ENCODE measurements around the gene PLCL1.
"Not testable (repeated sequence)": the region's sequence is repeated elsewhere in the genome, so short reads cannot be mapped to it uniquely, and the experiment has no call there.

PLCL1 gene

GRCh38 chr2:198187841-198188240 is 383.4 kb downstream of the PLCL1 start:
- Histone ChIP-seq H3K4me2 (ENCODE audit: low read depth, low read length) (no peak overlapping the region), H3K79me2 (ENCODE audit: low read length) (no peaks in the 10 kb centered on the region), H3K27ac (ENCODE audit: low read length) (no peak overlapping the region), H4K20me1 (ENCODE audit: insufficient read depth, low read length) (no peaks in the 10 kb centered on the region), H3K9ac (ENCODE audit: low read length) (no peak overlapping the region), H2AFZ (ENCODE audit: low read length) (no peak overlapping the region), H3K36me3 (replicated peaks; ENCODE audit: insufficient read depth, low read length) (no peaks in the 10 kb centered on the region), H3K27me3 (replicated peaks; ENCODE audit: insufficient read depth, low read length) (no peaks in the 10 kb centered on the region), H3K4me3 (ENCODE audit: low read length) (no peak overlapping the region), H3K9me3 (replicated peaks; ENCODE audit: insufficient read depth, low read length) (no peaks in the 10 kb centered on the region), H3F3A (ENCODE audit: insufficient read depth, low read length) (no peaks in the 10 kb centered on the region), H3K9me2 (replicated peaks; ENCODE audit: insufficient read depth, low read length) (no peaks in the 10 kb centered on the region), H3K4me1 (ENCODE audit: low read length) (no peaks in the 10 kb centered on the region)
- TF ChIP-seq EZH2 (optimal IDR thresholded peaks at IDR 0.05; ENCODE audit: low read depth, low read length) (no peak), EZH2phosphoT487 (IDR thresholded peaks at IDR 0.05; ENCODE audit: low read length) (no peak)
- TF ChIP-seq, protein P1, sequence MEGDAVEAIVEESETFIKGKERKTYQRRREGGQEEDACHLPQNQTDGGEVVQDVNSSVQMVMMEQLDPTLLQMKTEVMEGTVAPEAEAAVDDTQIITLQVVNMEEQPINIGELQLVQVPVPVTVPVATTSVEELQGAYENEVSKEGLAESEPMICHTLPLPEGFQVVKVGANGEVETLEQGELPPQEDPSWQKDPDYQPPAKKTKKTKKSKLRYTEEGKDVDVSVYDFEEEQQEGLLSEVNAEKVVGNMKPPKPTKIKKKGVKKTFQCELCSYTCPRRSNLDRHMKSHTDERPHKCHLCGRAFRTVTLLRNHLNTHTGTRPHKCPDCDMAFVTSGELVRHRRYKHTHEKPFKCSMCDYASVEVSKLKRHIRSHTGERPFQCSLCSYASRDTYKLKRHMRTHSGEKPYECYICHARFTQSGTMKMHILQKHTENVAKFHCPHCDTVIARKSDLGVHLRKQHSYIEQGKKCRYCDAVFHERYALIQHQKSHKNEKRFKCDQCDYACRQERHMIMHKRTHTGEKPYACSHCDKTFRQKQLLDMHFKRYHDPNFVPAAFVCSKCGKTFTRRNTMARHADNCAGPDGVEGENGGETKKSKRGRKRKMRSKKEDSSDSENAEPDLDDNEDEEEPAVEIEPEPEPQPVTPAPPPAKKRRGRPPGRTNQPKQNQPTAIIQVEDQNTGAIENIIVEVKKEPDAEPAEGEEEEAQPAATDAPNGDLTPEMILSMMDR (IDR thresholded peaks at IDR 0.05; ENCODE audit: low read length) = no peak
- no peak for DNase-seq

DNA sequence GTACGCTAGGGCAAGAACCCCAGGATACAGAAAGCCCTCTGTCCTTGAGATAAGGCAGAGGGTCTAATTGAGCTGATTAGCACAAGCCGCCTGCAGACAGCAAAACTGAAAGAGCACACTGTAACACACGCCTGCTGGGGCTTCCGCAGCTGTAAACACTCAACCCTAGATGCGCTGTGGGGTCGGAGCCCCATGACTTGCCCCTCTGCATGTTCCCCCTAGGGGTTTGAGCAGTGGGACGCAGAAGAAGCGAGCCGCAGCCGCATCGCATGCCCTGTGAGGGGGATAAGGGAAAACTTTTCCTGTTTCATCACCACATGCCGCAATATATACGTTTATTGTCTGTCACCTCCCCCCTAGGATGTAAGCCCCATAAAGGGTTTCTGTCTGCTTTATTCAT is 384.6 kb downstream of the PLCL1 start:
- Histone ChIP-seq H3K4me1 (ENCODE audit: low read length) (no peaks in the 10 kb centered on the region), H3K4me2 (ENCODE audit: low read depth, low read length) (no peak overlapping the region), H3K9ac (ENCODE audit: low read length) (no peak overlapping the region), H3F3A (ENCODE audit: insufficient read depth, low read length) (no peaks in the 10 kb centered on the region), H3K9me2 (replicated peaks; ENCODE audit: insufficient read depth, low read length) (no peaks in the 10 kb centered on the region), H3K27me3 (replicated peaks; ENCODE audit: insufficient read depth, low read length) (no peaks in the 10 kb centered on the region), H2AFZ (ENCODE audit: low read length) (no peak overlapping the region), H4K20me1 (ENCODE audit: insufficient read depth, low read length) (no peaks in the 10 kb centered on the region), H3K36me3 (replicated peaks; ENCODE audit: insufficient read depth, low read length) (no peaks in the 10 kb centered on the region), H3K4me3 (ENCODE audit: low read length) (no peak overlapping the region), H3K9me3 (replicated peaks; ENCODE audit: insufficient read depth, low read length) (no peaks in the 10 kb centered on the region), H3K79me2 (ENCODE audit: low read length) (no peaks in the 10 kb centered on the region), H3K27ac (ENCODE audit: low read length) (no peak overlapping the region)
- no peak for DNase-seq
- no peak for TF ChIP-seq EZH2phosphoT487 (IDR thresholded peaks at IDR 0.05; ENCODE audit: low read length)
- TF ChIP-seq, protein P1 (IDR thresholded peaks at IDR 0.05; ENCODE audit: low read length) = no peak
- TF ChIP-seq EZH2 (optimal IDR thresholded peaks at IDR 0.05; ENCODE audit: low read depth, low read length) = no peak

GRCh38 chr2:198191651-198192050 is 387.3 kb downstream of the PLCL1 start:
- no peak overlapping the region for H3K27ac ChIP-seq (ENCODE audit: low read length)
- H3K9me3 ChIP-seq (replicated peaks; ENCODE audit: insufficient read depth, low read length) = no peaks in the 10 kb centered on the region
- H3K9me2 ChIP-seq (replicated peaks; ENCODE audit: insufficient read depth, low read length) = no peaks in the 10 kb centered on the region
- no peaks in the 10 kb centered on the region for H4K20me1 ChIP-seq (ENCODE audit: insufficient read depth, low read length)
- H3K79me2 ChIP-seq (ENCODE audit: low read length) = no peaks in the 10 kb centered on the region
- H3K36me3 ChIP-seq (replicated peaks; ENCODE audit: insufficient read depth, low read length) = no peaks in the 10 kb centered on the region
- H3K4me2 ChIP-seq (ENCODE audit: low read depth, low read length) = no peak overlapping the region
- H3F3A ChIP-seq (ENCODE audit: insufficient read depth, low read length) = no peaks in the 10 kb centered on the region
- no peak overlapping the region for H2AFZ ChIP-seq (ENCODE audit: low read length)
- no peaks in the 10 kb centered on the region for H3K4me1 ChIP-seq (ENCODE audit: low read length)
- DNase-seq = no peak
- TF ChIP-seq EZH2 (optimal IDR thresholded peaks at IDR 0.05; ENCODE audit: low read depth, low read length) = no peak
- TF ChIP-seq, protein P1 (IDR thresholded peaks at IDR 0.05; ENCODE audit: low read length) = no peak
- no peak for TF ChIP-seq EZH2phosphoT487 (IDR thresholded peaks at IDR 0.05; ENCODE audit: low read length)
- H3K27me3 ChIP-seq (replicated peaks; ENCODE audit: insufficient read depth, low read length) = no peaks in the 10 kb centered on the region
- no peak overlapping the region for H3K4me3 ChIP-seq (ENCODE audit: low read length)
- H3K9ac ChIP-seq (ENCODE audit: low read length) = no peak overlapping the region

- H3K4me3 ChIP-seq (ENCODE audit: low read length); H3K36me3 ChIP-seq (replicated peaks; ENCODE audit: insufficient read depth, low read length); H3K9me3 ChIP-seq (replicated peaks; ENCODE audit: insufficient read depth, low read length); H3F3A ChIP-seq (ENCODE audit: insufficient read depth, low read length); H3K4me1 ChIP-seq (ENCODE audit: low read length); H2AFZ ChIP-seq (ENCODE audit: low read length); H3K27ac ChIP-seq (ENCODE audit: low read length); H3K9ac ChIP-seq (ENCODE audit: low read length); H3K27me3 ChIP-seq (replicated peaks; ENCODE audit: insufficient read depth, low read length); H3K79me2 ChIP-seq (ENCODE audit: low read length); H3K9me2 ChIP-seq (replicated peaks; ENCODE audit: insufficient read depth, low read length); DNase-seq; H4K20me1 ChIP-seq (ENCODE audit: insufficient read depth, low read length); H3K4me2 ChIP-seq (ENCODE audit: low read depth, low read length): not testable (repeated sequence)
These were observed 392.2 kb downstream of the PLCL1 start for GRCh38 chr2:198196556-198196955.
